H9 (cell line): Measurements from ENCODE around the gene LTB4R2. TPM values are rescaled to one million over a fixed set of nuclear protein-coding genes. Genes with fewer than 3 reads are reported as not detected.

Source experiments
- DNase-seq: peaks from one replicate; pipeline ENCODE4 v3.0.0-alpha.2; 2017
- H2AFZ ChIP-seq: one replicate; pipeline ENCODE4 v1.6.1; 2013; ENCODE audit warnings: mild to moderate bottlenecking, low read length, control low read depth, moderate library complexity
- H2AK5ac ChIP-seq: 2 replicates; pipeline ENCODE4 v1.6.1; 2013; ENCODE audit warnings: low read length, control low read depth, mixed read lengths; ENCODE audit not compliant: insufficient read length
- H2BK120ac ChIP-seq: one replicate; pipeline ENCODE4 v1.6.1; 2013; ENCODE audit warnings: low read depth, mild to moderate bottlenecking, low read length, control low read depth, inconsistent platforms; ENCODE audit not compliant: poor library complexity, severe bottlenecking
- H2BK12ac ChIP-seq: 2 replicates; pipeline ENCODE4 v1.6.1; 2013; ENCODE audit warnings: low read length, control low read depth, mixed read lengths, low read depth; ENCODE audit not compliant: insufficient read length
- H2BK15ac ChIP-seq: 2 replicates; pipeline ENCODE4 v1.6.1; 2013; ENCODE audit warnings: low read depth, low read length, control low read depth
- H2BK20ac ChIP-seq: one replicate; pipeline ENCODE4 v1.6.1; 2013; ENCODE audit warnings: low read depth, mild to moderate bottlenecking, low read length, control low read depth, inconsistent platforms; ENCODE audit not compliant: poor library complexity, severe bottlenecking
- H2BK5ac ChIP-seq: 2 replicates; pipeline ENCODE4 v1.6.1; 2013; ENCODE audit warnings: low read length, control low read depth, mixed read lengths; ENCODE audit not compliant: insufficient read length
- H3K14ac ChIP-seq: 2 replicates; pipeline ENCODE4 v1.6.1; 2013; ENCODE audit warnings: low read length, control low read depth; ENCODE audit not compliant: insufficient read depth
- H3K18ac ChIP-seq: 2 replicates; pipeline ENCODE4 v1.6.1; 2013; ENCODE audit warnings: low read depth, mild to moderate bottlenecking, mixed read lengths, low read length, control low read depth; ENCODE audit not compliant: insufficient read length
- H3K23ac ChIP-seq: 2 replicates; pipeline ENCODE4 v1.6.1; 2013; ENCODE audit warnings: low read length, control low read depth, mixed read lengths, low read depth; ENCODE audit not compliant: insufficient read length
- H3K23me2 ChIP-seq: 2 replicates; pipeline ENCODE4 v1.6.1; 2013; ENCODE audit warnings: low read depth, mild to moderate bottlenecking, mixed read lengths, low read length, control low read depth; ENCODE audit not compliant: insufficient read length, poor library complexity, severe bottlenecking
- H3K27ac ChIP-seq: 2 replicates; pipeline ENCODE4 v1.5.1; 2013; ENCODE audit warnings: low read length, control low read depth, mixed read lengths, low read depth; ENCODE audit not compliant: insufficient read length
- H3K27me3 ChIP-seq: 2 replicates; pipeline ENCODE4 v1.6.1; 2013; ENCODE audit warnings: low read length, control low read depth, inconsistent platforms; ENCODE audit not compliant: insufficient read depth
- H3K4ac ChIP-seq: 2 replicates; pipeline ENCODE4 v1.6.1; 2013; ENCODE audit warnings: low read depth, mild to moderate bottlenecking, control low read depth, inconsistent platforms, low read length, moderate library complexity
- H3K4me1 ChIP-seq: 2 replicates; pipeline ENCODE4 v1.6.1; 2013; ENCODE audit warnings: low read length, control low read depth, inconsistent platforms; ENCODE audit not compliant: insufficient read depth
- H3K4me2 ChIP-seq: 2 replicates; pipeline ENCODE4 v1.6.1; 2013; ENCODE audit warnings: low read length, control low read depth, mixed read lengths; ENCODE audit not compliant: insufficient read length, insufficient read depth
- H3K56ac ChIP-seq: 2 replicates; pipeline ENCODE4 v1.6.1; 2013; ENCODE audit warnings: low read depth, mild to moderate bottlenecking, mixed read lengths, low read length, control low read depth; ENCODE audit not compliant: insufficient read length
- H3K79me1 ChIP-seq: 2 replicates; pipeline ENCODE4 v1.6.1; 2013; ENCODE audit warnings: low read depth, mild to moderate bottlenecking, moderate library complexity, low read length, control low read depth, inconsistent platforms; ENCODE audit not compliant: insufficient read depth, poor library complexity, severe bottlenecking
- H3K79me2 ChIP-seq: 2 replicates; pipeline ENCODE4 v1.6.1; 2013; ENCODE audit warnings: low read length, control low read depth, inconsistent platforms; ENCODE audit not compliant: insufficient read depth
- H3K9ac ChIP-seq: 2 replicates; pipeline ENCODE4 v1.6.1; 2013; ENCODE audit warnings: low read length, control low read depth, mixed read lengths; ENCODE audit not compliant: insufficient read length; ENCODE audit errors: extremely low read depth
- H3K9me3 ChIP-seq: one replicate; pipeline ENCODE4 v1.6.1; 2013; ENCODE audit warnings: low read depth, low read length, inconsistent platforms; ENCODE audit not compliant: control insufficient read depth
- H3T11ph ChIP-seq: one replicate; pipeline ENCODE4 v1.6.1; 2013; ENCODE audit warnings: mild to moderate bottlenecking, low read length, control low read depth, inconsistent platforms
- H4K20me1 ChIP-seq: one replicate; pipeline ENCODE4 v1.6.1; 2013; ENCODE audit not compliant: control insufficient read depth, insufficient read length, insufficient read depth
- H4K5ac ChIP-seq: 2 replicates; pipeline ENCODE4 v1.6.1; 2013; ENCODE audit warnings: low read depth, mild to moderate bottlenecking, mixed read lengths, low read length, control low read depth; ENCODE audit not compliant: insufficient read length
- H4K8ac ChIP-seq: replicated peaks from 2 replicates; pipeline ENCODE4 v1.6.1; 2013; ENCODE audit warnings: low read length, control low read depth, mixed read lengths, low read depth; ENCODE audit not compliant: insufficient read length
- H4K91ac ChIP-seq: 2 replicates; pipeline ENCODE4 v1.6.1; 2013; ENCODE audit warnings: low read depth, mild to moderate bottlenecking, moderate library complexity, mixed read lengths, low read length, control low read depth; ENCODE audit not compliant: insufficient read length
- H3K27ac Mint-ChIP-seq, 3 experiments: 2 replicates in 2 of 3; 3 replicates in 1 of 3; pipeline ENCODE4 v1.8.0; 2020 to 2021; ENCODE audit warnings: mixed read lengths in 3 of 3, mild to moderate bottlenecking in 1 of 3, moderate library complexity in 1 of 3
- H3K27me3 Mint-ChIP-seq: 2 replicates; pipeline ENCODE4 v1.8.0; 2021; ENCODE audit warnings: low read depth, mild to moderate bottlenecking, moderate library complexity, mixed read lengths
- H3K36me3 Mint-ChIP-seq, 3 experiments: 2 replicates in 2 of 3; 3 replicates in 1 of 3; pipeline ENCODE4 v1.8.0; 2020 to 2021; ENCODE audit warnings: low read depth in 3 of 3, mixed read lengths in 3 of 3; ENCODE audit not compliant: insufficient read depth in 1 of 3
- H3K4me1 Mint-ChIP-seq, 2 experiments: 2 replicates each; pipeline ENCODE4 v1.8.0; 2020; ENCODE audit warnings: mixed read lengths in 2 of 2
- H3K4me3 Mint-ChIP-seq, 2 experiments: 2 replicates in 1 of 2; 3 replicates in 1 of 2; pipeline ENCODE4 v1.8.0; 2020 to 2021; ENCODE audit warnings: mild to moderate bottlenecking in 2 of 2, mixed read lengths in 2 of 2, moderate library complexity in 1 of 2
- H3K9me3 Mint-ChIP-seq, 2 experiments: 2 replicates in 1 of 2; 3 replicates in 1 of 2; pipeline ENCODE4 v1.8.0; 2020; ENCODE audit warnings: mild to moderate bottlenecking in 2 of 2, mixed read lengths in 2 of 2, moderate library complexity in 1 of 2
- WGBS: extraction: QIAGEN DNeasy Blood & Tissue Kit; methylation state at CpG from one replicate; pipeline ENCODE4 v1.1.7; 2013; ENCODE audit warnings: missing lambda C conversion rate, low lambda C conversion rate, mixed read lengths; ENCODE audit not compliant: insufficient read length; ENCODE audit errors: extremely low coverage; 5-methylcytosine and 5-hydroxymethylcytosine counted together
- total RNA-seq: library from RNA; stranded (reverse); gene quantifications from 2 replicates; pipeline ENCODE4 v1.2.1, GENCODE V29; 2021
- TF ChIP-seq, protein P1 (sequence below): fragments of 200-600 bp; sonication (generic); conservative IDR thresholded peaks from 3 replicates; pipeline ENCODE4 v1.8.0; 2021; ENCODE audit warnings: antibody characterized with exemption, mild to moderate bottlenecking

Gene LTB4R2
- total RNA-seq, 1 experiment from 2014 or later = 13.4 TPM

DNA sequence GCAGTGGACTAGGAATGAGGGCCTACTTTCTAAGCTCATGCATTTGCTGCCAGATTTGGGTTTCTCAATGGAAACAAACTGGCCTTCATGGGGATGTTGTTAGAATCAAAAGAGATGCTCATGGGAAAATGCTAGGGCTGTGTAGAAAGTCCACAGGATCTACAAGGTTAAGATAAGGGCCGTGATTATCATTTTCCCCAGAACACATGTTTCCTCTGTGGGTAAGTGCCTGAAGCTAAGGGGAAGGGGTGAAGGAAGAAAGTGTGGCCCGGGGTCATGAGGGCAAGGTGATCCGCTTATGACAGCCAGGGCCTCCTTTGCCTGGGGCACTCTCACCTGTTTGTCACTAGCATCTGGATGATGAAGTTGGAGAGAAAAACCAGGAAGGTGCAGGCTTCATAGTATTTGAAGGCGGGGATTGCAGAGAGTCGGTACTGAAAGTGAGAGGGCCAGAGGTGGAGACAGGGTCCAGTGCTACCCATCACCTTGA lies 15.1 kb downstream of the LTB4R2 start:
- Histone ChIP-seq H2BK12ac (no peak overlapping the region), H3K14ac (no peak overlapping the region), H2BK20ac (no peak overlapping the region), H2BK15ac (no peak overlapping the region), H3K27me3 (no peaks in the 10 kb centered on the region; the same call in 1 of the 2 replicates), H3K56ac (no peak overlapping the region), H3K9me3 (no peaks in the 10 kb centered on the region), H3K79me1 (no peaks in the 10 kb centered on the region), H3K23me2 (no peaks in the 10 kb centered on the region), H2BK120ac (no peak overlapping the region), H4K91ac (no peak overlapping the region), H4K20me1 (no peaks in the 10 kb centered on the region), H4K5ac (no peak overlapping the region), H3K79me2 (no peaks in the 10 kb centered on the region), H2BK5ac (no peak overlapping the region), H2AK5ac (no peak overlapping the region), H3K4me2 (no peak overlapping the region), H3K9ac (no peak overlapping the region), H2AFZ (no peak overlapping the region), H3K27ac (no peak overlapping the region), H3T11ph (no peak overlapping the region), H3K23ac (no peak overlapping the region), H3K4ac (no peak overlapping the region), H3K18ac (no peak overlapping the region), H4K8ac (no peak overlapping the region), H3K4me1 (no peaks in the 10 kb centered on the region)
- no CpG with 5 or more reads among the region's 5 CpGs for WGBS
- Mint-ChIP-seq H3K4me3 (no peak overlapping the region), H3K9me3 (no peaks in the 10 kb centered on the region; a peak in 2 of 5 replicates), H3K27ac (no peak overlapping the region), H3K27me3 (peaks cover 60% of the 10 kb centered on the region), H3K36me3 (no peaks in the 10 kb centered on the region), H3K4me1 (no peaks in the 10 kb centered on the region)
- TF ChIP-seq, protein P1, sequence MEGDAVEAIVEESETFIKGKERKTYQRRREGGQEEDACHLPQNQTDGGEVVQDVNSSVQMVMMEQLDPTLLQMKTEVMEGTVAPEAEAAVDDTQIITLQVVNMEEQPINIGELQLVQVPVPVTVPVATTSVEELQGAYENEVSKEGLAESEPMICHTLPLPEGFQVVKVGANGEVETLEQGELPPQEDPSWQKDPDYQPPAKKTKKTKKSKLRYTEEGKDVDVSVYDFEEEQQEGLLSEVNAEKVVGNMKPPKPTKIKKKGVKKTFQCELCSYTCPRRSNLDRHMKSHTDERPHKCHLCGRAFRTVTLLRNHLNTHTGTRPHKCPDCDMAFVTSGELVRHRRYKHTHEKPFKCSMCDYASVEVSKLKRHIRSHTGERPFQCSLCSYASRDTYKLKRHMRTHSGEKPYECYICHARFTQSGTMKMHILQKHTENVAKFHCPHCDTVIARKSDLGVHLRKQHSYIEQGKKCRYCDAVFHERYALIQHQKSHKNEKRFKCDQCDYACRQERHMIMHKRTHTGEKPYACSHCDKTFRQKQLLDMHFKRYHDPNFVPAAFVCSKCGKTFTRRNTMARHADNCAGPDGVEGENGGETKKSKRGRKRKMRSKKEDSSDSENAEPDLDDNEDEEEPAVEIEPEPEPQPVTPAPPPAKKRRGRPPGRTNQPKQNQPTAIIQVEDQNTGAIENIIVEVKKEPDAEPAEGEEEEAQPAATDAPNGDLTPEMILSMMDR = no peak
- no peak for DNase-seq
